Fibroblast of mammary gland (primary cell): ENCODE results near the gene PRKN.

Experiments
- DNase-seq: peaks from one replicate; pipeline ENCODE4 v3.0.0-alpha.2; 2010; ENCODE audit warnings: low read depth
- H3K4me3 ChIP-seq: 2 replicates; pipeline ENCODE4 v1.5.1; 2011; ENCODE audit warnings: low read depth, mild to moderate bottlenecking, low read length, moderate library complexity; ENCODE audit not compliant: control insufficient read depth
- TF ChIP-seq, protein P1 (sequence below): conservative IDR thresholded peaks from 2 replicates; pipeline ENCODE4 v1.5.1; 2011; ENCODE audit warnings: low read depth, low read length, inconsistent platforms; ENCODE audit not compliant: control insufficient read depth, insufficient read depth

The PRKN gene

DNA sequence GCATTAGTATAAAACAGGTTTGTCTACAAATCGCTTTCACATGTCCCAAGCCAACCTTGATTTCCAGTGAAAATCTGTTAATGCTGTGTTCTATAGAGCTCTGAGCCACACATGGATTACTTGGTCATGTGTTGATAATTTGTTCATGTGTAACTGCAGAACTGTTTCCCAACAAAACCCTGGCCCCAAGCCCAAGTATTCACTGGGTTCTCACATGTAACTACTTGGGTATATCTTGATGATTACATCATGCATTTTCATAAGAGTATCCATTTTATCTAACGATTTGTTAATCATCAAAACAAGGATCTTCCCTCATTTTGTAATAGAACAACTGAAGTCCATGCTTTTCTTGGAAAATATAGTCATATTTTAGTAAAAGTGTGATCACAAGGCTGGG lies 657.6 kb downstream of the PRKN start:
- DNase-seq, result peak; percentile 48
- TF ChIP-seq, protein P1, sequence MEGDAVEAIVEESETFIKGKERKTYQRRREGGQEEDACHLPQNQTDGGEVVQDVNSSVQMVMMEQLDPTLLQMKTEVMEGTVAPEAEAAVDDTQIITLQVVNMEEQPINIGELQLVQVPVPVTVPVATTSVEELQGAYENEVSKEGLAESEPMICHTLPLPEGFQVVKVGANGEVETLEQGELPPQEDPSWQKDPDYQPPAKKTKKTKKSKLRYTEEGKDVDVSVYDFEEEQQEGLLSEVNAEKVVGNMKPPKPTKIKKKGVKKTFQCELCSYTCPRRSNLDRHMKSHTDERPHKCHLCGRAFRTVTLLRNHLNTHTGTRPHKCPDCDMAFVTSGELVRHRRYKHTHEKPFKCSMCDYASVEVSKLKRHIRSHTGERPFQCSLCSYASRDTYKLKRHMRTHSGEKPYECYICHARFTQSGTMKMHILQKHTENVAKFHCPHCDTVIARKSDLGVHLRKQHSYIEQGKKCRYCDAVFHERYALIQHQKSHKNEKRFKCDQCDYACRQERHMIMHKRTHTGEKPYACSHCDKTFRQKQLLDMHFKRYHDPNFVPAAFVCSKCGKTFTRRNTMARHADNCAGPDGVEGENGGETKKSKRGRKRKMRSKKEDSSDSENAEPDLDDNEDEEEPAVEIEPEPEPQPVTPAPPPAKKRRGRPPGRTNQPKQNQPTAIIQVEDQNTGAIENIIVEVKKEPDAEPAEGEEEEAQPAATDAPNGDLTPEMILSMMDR, result no peak
- H3K4me3 ChIP-seq, result no peak overlapping the region

DNA sequence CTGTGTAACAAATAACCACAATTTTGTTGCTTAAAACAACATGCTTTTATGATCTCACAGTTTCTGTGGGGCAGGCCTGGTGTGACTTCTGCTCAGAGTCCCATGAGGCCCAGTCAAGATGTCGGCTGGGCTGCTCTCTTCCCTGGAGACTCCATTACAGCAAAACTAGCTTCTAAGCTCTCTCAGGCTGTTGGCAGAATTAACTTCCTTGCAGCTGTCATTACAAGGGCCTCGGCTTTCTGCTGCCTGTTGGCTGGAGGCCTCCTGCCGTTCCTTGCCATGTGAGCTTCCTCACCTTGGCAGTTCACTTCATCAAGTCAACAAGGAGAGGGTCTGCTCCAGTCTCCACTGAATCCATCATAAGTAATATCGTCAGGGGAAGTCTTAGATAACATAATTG lies 659.2 kb downstream of the PRKN start:
- DNase-seq, result no peak
- no peak overlapping the region for H3K4me3 ChIP-seq
- TF ChIP-seq, protein P1, result no peak

DNA sequence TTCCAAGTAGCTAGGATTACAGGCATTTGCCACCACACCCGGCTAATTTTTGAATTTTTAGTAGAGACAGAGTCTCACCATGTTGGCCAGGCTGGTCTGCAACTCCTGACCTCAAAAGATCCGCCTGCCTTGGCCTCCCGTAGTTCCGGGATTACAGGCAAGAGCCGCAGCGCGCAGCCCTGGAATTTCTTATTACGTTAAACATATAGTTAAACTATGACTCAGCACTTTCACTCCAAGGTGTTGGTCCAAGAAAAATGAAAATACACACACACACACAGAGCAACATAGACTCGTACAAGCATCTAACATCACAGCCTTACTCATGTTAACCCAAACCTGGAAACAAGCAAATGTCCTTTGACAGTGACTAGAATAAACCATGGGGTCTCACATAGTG lies 663.9 kb downstream of the PRKN start:
- TF ChIP-seq, protein P1, result no peak
- no peak overlapping the region for H3K4me3 ChIP-seq
- no peak for DNase-seq

DNA sequence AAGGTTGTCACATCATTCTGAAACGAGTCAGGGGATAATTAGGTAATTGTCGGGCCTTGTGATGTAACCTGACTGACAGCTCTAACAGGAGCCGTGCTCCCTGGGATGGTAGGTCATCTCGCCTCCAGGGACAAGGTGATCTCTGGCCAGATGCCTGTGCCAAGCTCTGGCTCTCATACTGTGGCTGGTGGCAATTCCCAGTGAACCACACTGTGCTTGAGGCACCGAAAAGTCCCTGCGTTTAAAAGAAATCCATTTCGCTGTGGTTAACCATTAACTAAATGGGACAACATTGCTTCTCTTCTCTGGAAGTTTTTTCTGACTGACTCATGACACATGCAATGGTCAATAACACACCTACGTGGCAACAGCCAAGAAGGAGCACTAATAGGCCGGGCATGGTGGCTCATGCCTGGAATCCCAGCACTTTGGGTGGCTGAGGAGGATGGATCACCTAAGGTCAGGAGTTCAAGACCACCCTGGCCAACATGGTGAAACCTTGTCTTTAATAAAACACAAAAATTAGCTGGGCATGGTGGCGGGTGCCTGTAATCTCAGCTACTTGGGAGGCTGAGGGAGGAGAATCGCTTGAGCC lies 669.2 kb downstream of the PRKN start:
- DNase-seq, result peak; percentile 4
- H3K4me3 ChIP-seq, result no peak overlapping the region
- TF ChIP-seq, protein P1, result no peak

DNA sequence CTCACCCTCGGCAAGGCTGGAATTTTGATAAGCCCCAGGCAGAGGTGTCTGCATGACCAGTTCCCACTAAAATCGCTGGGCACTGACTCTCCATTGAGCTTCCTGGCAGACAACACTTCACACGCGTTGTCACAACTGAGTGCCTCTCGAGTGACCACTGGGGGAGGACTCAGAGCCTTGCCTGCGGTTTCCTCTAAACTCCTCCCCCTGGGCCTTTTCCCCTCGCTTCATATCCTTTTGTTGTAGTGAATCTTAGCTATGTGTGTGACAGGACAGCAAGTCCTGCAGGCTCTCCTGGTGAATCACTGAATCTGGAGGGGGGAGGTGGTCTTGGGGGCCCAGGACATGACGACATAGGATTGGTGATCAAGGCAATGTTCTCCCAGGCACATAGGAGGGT lies 670.8 kb downstream of the PRKN start:
- TF ChIP-seq, protein P1, result no peak
- no peak overlapping the region for H3K4me3 ChIP-seq
- peak; percentile 66 for DNase-seq

DNA sequence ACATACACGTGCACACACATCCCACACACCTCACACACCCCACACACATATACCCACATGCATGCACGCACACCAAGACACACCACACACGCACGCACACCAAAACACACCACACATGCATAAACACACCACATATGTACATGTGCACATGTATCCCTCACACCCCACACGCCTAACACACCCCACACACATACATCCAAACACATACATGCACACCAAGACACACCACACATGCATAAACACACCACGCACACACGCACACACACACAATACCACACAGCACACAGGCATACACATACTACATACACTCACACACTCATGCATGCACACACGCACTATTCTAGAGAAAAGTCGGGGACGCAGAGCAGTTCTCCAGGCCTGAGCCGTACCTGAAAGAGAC lies 671.5 kb downstream of the PRKN start:
- DNase-seq, result no peak
- TF ChIP-seq, protein P1, result no peak
- H3K4me3 ChIP-seq, result no peak overlapping the region

DNA sequence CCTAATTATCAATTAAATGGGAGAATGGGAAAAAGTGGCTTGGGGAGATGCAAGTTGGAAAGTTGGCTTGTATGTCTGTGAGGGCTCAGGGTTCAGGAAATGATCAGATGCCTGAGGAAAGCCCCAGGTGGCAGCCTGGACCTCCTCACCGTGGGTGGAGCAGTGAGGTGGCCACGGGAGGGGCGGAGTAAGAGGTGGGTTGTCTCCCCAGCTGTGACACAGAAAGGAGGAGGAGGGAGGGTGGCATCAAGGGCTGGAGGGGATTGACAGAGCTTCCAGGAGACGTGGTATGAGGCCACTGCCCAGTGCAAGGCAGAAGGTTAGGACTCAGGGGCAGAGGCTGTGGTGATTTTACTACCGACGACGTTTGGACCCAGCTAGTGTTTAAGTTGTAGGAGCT lies 672.2 kb downstream of the PRKN start:
- H3K4me3 ChIP-seq, result no peak overlapping the region
- TF ChIP-seq, protein P1, result no peak
- no peak for DNase-seq
